Tibial nerve (tissue), 4 donors: Measurements from ENCODE around the gene CLSTN3.

ENCODE experiments used
- EP300 ChIP-seq, 2 donors: sonication (generic); formaldehyde crosslinking; IDR thresholded peaks; one replicate each; pipeline ENCODE4 v1.6.1; 2017; ENCODE audit warnings: antibody characterized with exemption in 2 of 2, mild to moderate bottlenecking in 1 of 2
- POLR2A ChIP-seq, 2 donors: fragments of 450-650 bp; IDR thresholded peaks; one replicate each; pipeline ENCODE4 v1.6.1; 2017; ENCODE audit warnings: antibody characterized with exemption in 2 of 2, mild to moderate bottlenecking in 2 of 2, moderate library complexity in 2 of 2
- TF ChIP-seq, protein P1 (sequence below), 5 experiments: fragments of 200-600 bp in 3 of 5; fragments of 450-650 bp in 2 of 5; sonication (generic) in 3 of 5; IDR thresholded peaks; one replicate each; pipeline ENCODE4 v1.5.1; 2016 to 2019; ENCODE audit warnings: antibody characterized with exemption in 5 of 5, mild to moderate bottlenecking in 3 of 5, moderate library complexity in 2 of 5

DNA sequence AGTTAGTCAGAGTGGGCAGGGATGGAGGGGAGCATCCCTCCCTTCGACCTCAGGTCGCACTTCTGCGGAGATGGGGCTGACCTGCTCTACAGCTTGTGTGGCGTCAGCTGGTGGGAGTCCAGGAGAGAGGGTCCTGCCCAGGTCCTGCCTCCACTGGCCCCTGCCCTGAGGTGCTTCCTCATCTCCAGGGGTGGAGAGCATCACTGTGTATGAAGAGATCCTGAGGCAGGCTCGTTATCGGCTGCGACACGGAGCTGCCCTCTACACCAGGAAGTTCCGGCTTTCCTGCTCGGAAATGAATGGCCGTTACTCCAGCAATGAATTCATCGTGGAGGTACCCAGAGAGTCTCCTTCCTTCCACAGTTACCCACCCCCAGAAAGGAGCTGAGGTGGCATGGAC is 20.2 kb downstream of the CLSTN3 start:
- TF ChIP-seq, protein P1, sequence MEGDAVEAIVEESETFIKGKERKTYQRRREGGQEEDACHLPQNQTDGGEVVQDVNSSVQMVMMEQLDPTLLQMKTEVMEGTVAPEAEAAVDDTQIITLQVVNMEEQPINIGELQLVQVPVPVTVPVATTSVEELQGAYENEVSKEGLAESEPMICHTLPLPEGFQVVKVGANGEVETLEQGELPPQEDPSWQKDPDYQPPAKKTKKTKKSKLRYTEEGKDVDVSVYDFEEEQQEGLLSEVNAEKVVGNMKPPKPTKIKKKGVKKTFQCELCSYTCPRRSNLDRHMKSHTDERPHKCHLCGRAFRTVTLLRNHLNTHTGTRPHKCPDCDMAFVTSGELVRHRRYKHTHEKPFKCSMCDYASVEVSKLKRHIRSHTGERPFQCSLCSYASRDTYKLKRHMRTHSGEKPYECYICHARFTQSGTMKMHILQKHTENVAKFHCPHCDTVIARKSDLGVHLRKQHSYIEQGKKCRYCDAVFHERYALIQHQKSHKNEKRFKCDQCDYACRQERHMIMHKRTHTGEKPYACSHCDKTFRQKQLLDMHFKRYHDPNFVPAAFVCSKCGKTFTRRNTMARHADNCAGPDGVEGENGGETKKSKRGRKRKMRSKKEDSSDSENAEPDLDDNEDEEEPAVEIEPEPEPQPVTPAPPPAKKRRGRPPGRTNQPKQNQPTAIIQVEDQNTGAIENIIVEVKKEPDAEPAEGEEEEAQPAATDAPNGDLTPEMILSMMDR (IDR thresholded peaks at IDR 0.05) = no peak
- no peak for TF ChIP-seq POLR2A (IDR thresholded peaks at IDR 0.05)
- no peak for TF ChIP-seq EP300 (IDR thresholded peaks at IDR 0.05)
